GM23248 (cell line): ENCODE data around the gene ZNF579. TPM values are rescaled to one million over a fixed set of nuclear protein-coding genes. Genes with fewer than 3 reads are reported as not detected.

Experiments used
- DNase-seq: peaks from one replicate; pipeline ENCODE4 v3.0.0-alpha.2; 2015
- H2AFZ ChIP-seq: fragments of 200-600 bp; sonication (generic); 2 replicates; pipeline ENCODE4 v1.6.1; 2016; ENCODE audit warnings: antibody characterized with exemption
- H3F3A ChIP-seq: fragments of 200-600 bp; sonication (generic); 2 replicates; pipeline ENCODE4 v1.6.1; 2016; ENCODE audit warnings: mild to moderate bottlenecking, antibody characterized with exemption, mixed run types; ENCODE audit not compliant: insufficient read depth
- H3K27ac ChIP-seq: fragments of 200-600 bp; sonication (generic); 2 replicates; pipeline ENCODE4 v1.5.1; 2016; ENCODE audit warnings: mild to moderate bottlenecking
- H3K27me3 ChIP-seq: fragments of 200-600 bp; sonication (generic); replicated peaks from 2 replicates; pipeline ENCODE4 v1.6.1; 2016; ENCODE audit warnings: mild to moderate bottlenecking; ENCODE audit not compliant: insufficient read depth
- H3K36me3 ChIP-seq: fragments of 200-600 bp; sonication (generic); 2 replicates; pipeline ENCODE4 v1.6.1; 2016; ENCODE audit warnings: low read depth, mild to moderate bottlenecking
- H3K4me1 ChIP-seq: fragments of 200-600 bp; sonication (generic); 2 replicates; pipeline ENCODE4 v1.6.1; 2016; ENCODE audit warnings: mild to moderate bottlenecking; ENCODE audit not compliant: insufficient read depth
- H3K4me2 ChIP-seq: fragments of 200-600 bp; sonication (generic); one replicate; pipeline ENCODE4 v1.6.1; 2016; ENCODE audit warnings: mild to moderate bottlenecking; ENCODE audit not compliant: unreplicated experiment
- H3K4me3 ChIP-seq: fragments of 200-600 bp; sonication (generic); 2 replicates; pipeline ENCODE4 v1.5.1; 2016; ENCODE audit warnings: mild to moderate bottlenecking
- H3K79me2 ChIP-seq: fragments of 200-600 bp; sonication (generic); 2 replicates; pipeline ENCODE4 v1.6.1; 2016; ENCODE audit warnings: mild to moderate bottlenecking; ENCODE audit not compliant: insufficient read depth
- H3K9ac ChIP-seq: fragments of 200-600 bp; sonication (generic); 2 replicates; pipeline ENCODE4 v1.6.1; 2016; ENCODE audit warnings: mild to moderate bottlenecking
- H3K9me2 ChIP-seq: fragments of 200-600 bp; sonication (generic); 2 replicates; pipeline ENCODE4 v1.6.1; 2016; ENCODE audit warnings: mixed run types, mild to moderate bottlenecking, moderate library complexity; ENCODE audit not compliant: insufficient read depth
- H3K9me3 ChIP-seq: fragments of 200-600 bp; sonication (generic); one replicate; pipeline ENCODE4 v1.6.1; 2017; ENCODE audit warnings: low read depth
- H4K20me1 ChIP-seq: fragments of 200-600 bp; sonication (generic); 2 replicates; pipeline ENCODE4 v1.6.0; 2016; ENCODE audit not compliant: insufficient read depth
- EZH2 ChIP-seq: fragments of 200-600 bp; sonication (generic); IDR thresholded peaks from 2 replicates; pipeline ENCODE4 v1.6.1; 2018; ENCODE audit warnings: antibody characterized with exemption, mild to moderate bottlenecking; ENCODE audit not compliant: insufficient read depth, poor library complexity, severe bottlenecking
- EZH2phosphoT487 ChIP-seq: fragments of 200-600 bp; sonication (generic); IDR thresholded peaks from 2 replicates; pipeline ENCODE4 v1.6.1; 2018; ENCODE audit warnings: antibody characterized with exemption, moderate library complexity, mild to moderate bottlenecking, low read depth; ENCODE audit not compliant: insufficient read depth
- WGBS, 2 experiments: methylation state at CpG; one replicate each; pipeline ENCODE4 v1.1.6; 2015 to 2017; ENCODE audit warnings: low lambda C conversion rate in 2 of 2, low coverage in 1 of 2; ENCODE audit errors: missing lambda C conversion rate in 2 of 2; 5-methylcytosine and 5-hydroxymethylcytosine counted together
- in situ Hi-C: fragments of 300-500 bp; cut with MboI; formaldehyde crosslinking; loops from 2 replicates; pipeline ENCODE4 v1.15.0; 2020
- polyA plus RNA-seq: library from polyadenylated mRNA; unstranded; fragments of >200 nt; fragmentation: Nextera tagmentation; extraction: Ambion mirVana; gene quantifications from 2 replicates; pipeline ENCODE4 v1.2.1, GENCODE V29; 2016
- total RNA-seq: library from RNA; depleted of rRNA; stranded (reverse); fragments of >200 nt; shearing (Covaris generic); gene quantifications from 2 replicates; pipeline ENCODE4 v1.2.3, GENCODE V29; 2014

The ZNF579 gene
- total and polyA plus RNA-seq, 2 experiments from 2014 or later = 1.8 to 7.9 TPM

GRCh38 chr19:55541091-55541490 lies 39.6 kb downstream of the ZNF579 start:
- no peaks in the 10 kb centered on the region for H4K20me1 ChIP-seq
- 63 to 65% methylated on average over 15 to 16 of the region's 19 CpGs for WGBS, 2 experiments
- H3K4me3 ChIP-seq = no peak overlapping the region

GRCh38 chr19:55540619-55541018 lies 40.0 kb downstream of the ZNF579 start:
- 37 to 47% methylated on average over 10 of the region's 10 CpGs for WGBS, 2 experiments
- in situ Hi-C loops = no loop called here
- Histone ChIP-seq H3K79me2 (no peaks in the 10 kb centered on the region), H3K9ac (no peak overlapping the region), H3K27me3 (no peaks in the 10 kb centered on the region), H3K4me3 (no peak overlapping the region), H3K4me1 (no peaks in the 10 kb centered on the region), H2AFZ (no peak overlapping the region), H3K36me3 (no peaks in the 10 kb centered on the region), H3K9me2 (no peaks in the 10 kb centered on the region), H3K9me3 (no peaks in the 10 kb centered on the region), H4K20me1 (no peaks in the 10 kb centered on the region), H3F3A (no peaks in the 10 kb centered on the region), H3K27ac (no peak overlapping the region), H3K4me2 (no peak overlapping the region)
- DNase-seq = no peak
- TF ChIP-seq EZH2 = no peak
- TF ChIP-seq EZH2phosphoT487 = no peak

More at GRCh38 chr19:55541091-55541490, 39.6 kb downstream of the ZNF579 start:
- no peaks in the 10 kb centered on the region for H3K9me3 ChIP-seq
- no peaks in the 10 kb centered on the region for H3K9me2 ChIP-seq
- H2AFZ ChIP-seq = no peak overlapping the region
- no peaks in the 10 kb centered on the region for H3K4me1 ChIP-seq
- in situ Hi-C loops = no loop called here
- no peaks in the 10 kb centered on the region for H3K79me2 ChIP-seq
- no peak overlapping the region for H3K9ac ChIP-seq
- no peaks in the 10 kb centered on the region for H3K36me3 ChIP-seq
- no peaks in the 10 kb centered on the region for H3F3A ChIP-seq
- no peaks in the 10 kb centered on the region for H3K27me3 ChIP-seq
- no peak for TF ChIP-seq EZH2phosphoT487
- no peak for TF ChIP-seq EZH2
- no peak overlapping the region for H3K27ac ChIP-seq
- no peak overlapping the region for H3K4me2 ChIP-seq
- no peak for DNase-seq

GRCh38 chr19:55539090-55539984 lies 41.3 kb downstream of the ZNF579 start:
- in situ Hi-C loops = no loop called here
- Histone ChIP-seq H3K9me3 (no peaks in the 10 kb centered on the region), H3K27me3 (no peaks in the 10 kb centered on the region), H3K79me2 (no peaks in the 10 kb centered on the region), H3F3A (no peaks in the 10 kb centered on the region), H3K9me2 (no peaks in the 10 kb centered on the region), H3K4me1 (no peaks in the 10 kb centered on the region), H2AFZ (no peak overlapping the region), H3K4me3 (no peak overlapping the region), H3K27ac (no peak overlapping the region), H3K4me2 (no peak overlapping the region), H4K20me1 (no peaks in the 10 kb centered on the region), H3K9ac (no peak overlapping the region), H3K36me3 (no peaks in the 10 kb centered on the region)
- no peak for DNase-seq
- TF ChIP-seq EZH2phosphoT487 = no peak
- no peak for TF ChIP-seq EZH2
- WGBS, 2 experiments = 69 to 73% methylated on average over 33 of the region's 33 CpGs

GRCh38 chr19:55538132-55538531 lies 42.5 kb downstream of the ZNF579 start:
- in situ Hi-C loops = no loop called here
- no peak overlapping the region for H3K9ac ChIP-seq
- H3K9me3 ChIP-seq = no peaks in the 10 kb centered on the region
- no peaks in the 10 kb centered on the region for H3F3A ChIP-seq
- H3K4me1 ChIP-seq = no peaks in the 10 kb centered on the region
- WGBS, 2 experiments = 84 to 85% methylated on average over 4 to 5 of the region's 5 CpGs
- H3K27ac ChIP-seq = no peak overlapping the region
- no peaks in the 10 kb centered on the region for H3K9me2 ChIP-seq
- no peaks in the 10 kb centered on the region for H3K27me3 ChIP-seq
- H3K36me3 ChIP-seq = no peaks in the 10 kb centered on the region
- H3K4me2 ChIP-seq = no peak overlapping the region
- no peaks in the 10 kb centered on the region for H3K79me2 ChIP-seq
- TF ChIP-seq EZH2 (no peak), EZH2phosphoT487 (no peak)
- DNase-seq = no peak
- H3K4me3 ChIP-seq = no peak overlapping the region
- H4K20me1 ChIP-seq = no peaks in the 10 kb centered on the region
- H2AFZ ChIP-seq = no peak overlapping the region
